Activated CD8-positive, alpha-beta memory T cell treated with anti-CD3 and anti-CD28 coated beads, Interleukin-2, amount 10 ng/mL, durations not matched to agents 7 days and 5 days (primary cell): ENCODE data around the gene TIMM44. TPM values are rescaled to one million over a fixed set of nuclear protein-coding genes. Genes with fewer than 3 reads are reported as not detected.
"Not testable (repeated sequence)": the region's sequence is repeated elsewhere in the genome, so short reads cannot be mapped to it uniquely, and the experiment has no call there.

ENCODE experiments used
- ATAC-seq: fragments of 150-1000 bp; cut with Tn5 transposase; one replicate; pipeline ENCODE4 v1.10.0; 2021; ENCODE audit warnings: moderate library complexity
- CTCF ChIA-PET: fragments of 350-600 bp; sonication (Branson Sonifier 250); formaldehyde crosslinking; loops from one replicate; lab custom pipeline; 2021; ENCODE audit warnings: antibody characterized with exemption; lab: Charles Lee
- DNase-seq: peaks from one replicate; pipeline ENCODE4 v3.0.0-alpha.2; 2020
- H3K27ac Mint-ChIP-seq: one replicate; pipeline ENCODE4 v1.8.0; 2021; ENCODE audit warnings: mild to moderate bottlenecking, mixed read lengths
- H3K27me3 Mint-ChIP-seq: one replicate; pipeline ENCODE4 v1.8.0; 2021; ENCODE audit warnings: mixed read lengths
- H3K36me3 Mint-ChIP-seq: one replicate; pipeline ENCODE4 v1.8.0; 2021; ENCODE audit warnings: mild to moderate bottlenecking, mixed read lengths
- H3K4me1 Mint-ChIP-seq: one replicate; pipeline ENCODE4 v1.8.0; 2021; ENCODE audit warnings: mixed read lengths
- H3K4me3 Mint-ChIP-seq: one replicate; pipeline ENCODE4 v1.8.0; 2021; ENCODE audit warnings: mild to moderate bottlenecking, moderate library complexity, mixed read lengths
- H3K9me3 Mint-ChIP-seq: one replicate; pipeline ENCODE4 v1.8.0; 2022; ENCODE audit warnings: low read depth, mixed read lengths
- total RNA-seq, 2 experiments: library from RNA; stranded (reverse); gene quantifications; one replicate each; pipeline ENCODE4 v1.2.3, GENCODE V29; 2021

Gene TIMM44
- total RNA-seq, 2 experiments from 2014 or later, result 63.7 to 76.4 TPM

- H3K27ac Mint-ChIP-seq, result no peak overlapping the region
- CTCF ChIA-PET, result interaction anchor here (1.3 to 2.7 kb wide), 5 partner anchors 16 to 220 kb away, joined by 3 to 11 read pairs (median 5); partner anchors contain the start of genes TIMM44 and TRAPPC5
- H3K27me3 Mint-ChIP-seq, result peaks cover 2% of the 10 kb centered on the region
- ATAC-seq (no peak), DNase-seq (no peak)
- H3K4me3 Mint-ChIP-seq, result no peak overlapping the region
- no peaks in the 10 kb centered on the region for H3K9me3 Mint-ChIP-seq
- peaks cover 26% of the 10 kb centered on the region for H3K4me1 Mint-ChIP-seq
- H3K36me3 Mint-ChIP-seq, result peaks cover 8% of the 10 kb centered on the region
These were observed 42.1 kb downstream of the TIMM44 start for GRCh38 chr19:7901337-7901736.

- CTCF ChIA-PET, result interaction anchor here (1.3 to 2.7 kb wide), 6 partner anchors 17 to 220 kb away, joined by 3 to 11 read pairs (median 5); partner anchors contain the start of genes SNAPC2, TIMM44 and TRAPPC5
These were observed 42.5 kb downstream of the TIMM44 start for GRCh38 chr19:7900931-7901330.

DNA sequence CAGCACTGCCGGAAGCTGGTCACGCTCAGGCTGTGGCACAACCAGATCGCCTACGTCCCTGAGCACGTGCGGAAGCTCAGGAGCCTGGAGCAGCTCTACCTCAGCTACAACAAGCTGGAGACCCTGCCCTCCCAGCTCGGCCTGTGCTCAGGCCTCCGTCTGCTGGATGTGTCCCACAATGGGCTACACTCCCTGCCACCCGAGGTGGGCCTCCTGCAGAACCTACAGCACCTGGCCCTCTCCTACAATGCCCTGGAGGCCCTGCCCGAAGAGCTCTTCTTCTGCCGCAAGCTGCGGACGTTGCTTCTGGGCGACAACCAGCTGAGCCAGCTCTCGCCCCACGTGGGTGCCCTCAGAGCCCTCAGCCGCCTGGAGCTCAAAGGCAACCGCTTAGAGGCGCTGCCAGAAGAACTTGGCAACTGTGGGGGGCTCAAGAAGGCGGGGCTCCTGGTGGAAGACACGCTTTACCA lies 43.0 kb downstream of the TIMM44 start:
- no peaks in the 10 kb centered on the region for H3K9me3 Mint-ChIP-seq
- no peak for DNase-seq
- peaks cover 22% of the 10 kb centered on the region for H3K4me1 Mint-ChIP-seq

More at GRCh38 chr19:7900931-7901330, 42.5 kb downstream of the TIMM44 start:
- H3K27ac Mint-ChIP-seq, result no peak overlapping the region
- H3K27me3 Mint-ChIP-seq, result peaks cover 2% of the 10 kb centered on the region
- peaks cover 8% of the 10 kb centered on the region for H3K36me3 Mint-ChIP-seq
- H3K4me1 Mint-ChIP-seq, result peaks cover 26% of the 10 kb centered on the region
- no peak overlapping the region for H3K4me3 Mint-ChIP-seq
- H3K9me3 Mint-ChIP-seq, result no peaks in the 10 kb centered on the region
- DNase-seq (no peak), ATAC-seq (no peak)

GRCh38 chr19:7899751-7900378 lies 43.6 kb downstream of the TIMM44 start:
- Mint-ChIP-seq H3K4me3 (no peak overlapping the region), H3K27ac (no peak overlapping the region), H3K4me1 (peaks cover 18% of the 10 kb centered on the region), H3K9me3 (no peaks in the 10 kb centered on the region), H3K36me3 (peaks cover 6% of the 10 kb centered on the region), H3K27me3 (peaks cover 2% of the 10 kb centered on the region)
- DNase-seq (no peak), ATAC-seq (no peak)
- CTCF ChIA-PET, result interaction anchor here (1.0 to 2.7 kb wide), 5 partner anchors 18 to 102 kb away, joined by 3 to 10 read pairs (median 3); partner anchors contain the start of genes SNAPC2 and TIMM44

More for the DNA sequence above, 43.0 kb downstream of the TIMM44 start:
- H3K36me3 Mint-ChIP-seq, result peaks cover 8% of the 10 kb centered on the region
- no peak for ATAC-seq
- H3K27me3 Mint-ChIP-seq, result peaks cover 2% of the 10 kb centered on the region
- H3K4me3 Mint-ChIP-seq, result no peak overlapping the region
- no peak overlapping the region for H3K27ac Mint-ChIP-seq
- CTCF ChIA-PET, result interaction anchor here (1.3 to 2.7 kb wide), 6 partner anchors 17 to 219 kb away, joined by 3 to 11 read pairs (median 5); partner anchors contain the start of genes SNAPC2, TIMM44 and TRAPPC5

GRCh38 chr19:7898967-7899366 lies 44.5 kb downstream of the TIMM44 start:
- CTCF ChIA-PET, result interaction anchor here (0.8 to 1.8 kb wide), 6 partner anchors 16 to 219 kb away, joined by 3 to 5 read pairs (median 4); partner anchors contain the start of genes SNAPC2 and TRAPPC5
- no peak for ATAC-seq
- no peaks in the 10 kb centered on the region for H3K9me3 Mint-ChIP-seq
- H3K4me1 Mint-ChIP-seq, result peaks cover 12% of the 10 kb centered on the region
- H3K27me3 Mint-ChIP-seq, result peaks cover 6% of the 10 kb centered on the region
- H3K27ac Mint-ChIP-seq, result no peak overlapping the region
- H3K4me3 Mint-ChIP-seq, result no peak overlapping the region
- no peak for DNase-seq
- H3K36me3 Mint-ChIP-seq, result peaks cover 2% of the 10 kb centered on the region

GRCh38 chr19:7897292-7897691 lies 46.2 kb downstream of the TIMM44 start:
- DNase-seq (no peak), ATAC-seq (no peak)
- H3K27me3 Mint-ChIP-seq, result peaks cover 6% of the 10 kb centered on the region
- no peaks in the 10 kb centered on the region for H3K9me3 Mint-ChIP-seq
- H3K36me3 Mint-ChIP-seq, result no peaks in the 10 kb centered on the region
- CTCF ChIA-PET, result interaction anchor here (1.2 to 1.8 kb wide), 3 partner anchors 16 to 43 kb away, joined by 3 to 6 read pairs (median 5); no protein-coding TSS in a partner anchor
- no peaks in the 10 kb centered on the region for H3K4me1 Mint-ChIP-seq
- H3K27ac Mint-ChIP-seq, result no peak overlapping the region
- no peak overlapping the region for H3K4me3 Mint-ChIP-seq

DNA sequence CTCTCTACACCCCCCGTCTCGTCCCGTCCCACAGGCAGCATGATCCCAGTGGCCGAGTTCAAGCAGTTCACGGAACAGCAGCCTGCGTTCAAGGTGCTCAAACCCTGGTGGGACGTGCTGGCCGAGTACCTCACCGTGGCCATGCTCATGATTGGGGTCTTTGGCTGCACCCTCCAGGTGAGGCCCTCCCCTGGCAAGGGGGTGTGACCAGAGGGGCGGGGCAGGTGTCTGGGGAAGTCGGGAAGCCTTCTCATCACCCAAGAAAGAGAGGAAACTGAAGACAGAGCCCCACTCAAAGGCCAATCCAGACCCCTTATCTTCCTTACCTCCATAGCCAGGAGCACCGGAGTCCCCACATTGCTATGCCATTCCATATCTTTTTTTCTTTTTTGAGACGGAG lies 47.9 kb downstream of the TIMM44 start:
- Mint-ChIP-seq H3K36me3 (no peaks in the 10 kb centered on the region), H3K4me3 (no peak overlapping the region), H3K4me1 (no peaks in the 10 kb centered on the region), H3K27me3 (peaks cover 12% of the 10 kb centered on the region), H3K27ac (no peak overlapping the region), H3K9me3 (no peaks in the 10 kb centered on the region)
- CTCF ChIA-PET, result no interaction called here
- DNase-seq (no peak), ATAC-seq (no peak)

DNA sequence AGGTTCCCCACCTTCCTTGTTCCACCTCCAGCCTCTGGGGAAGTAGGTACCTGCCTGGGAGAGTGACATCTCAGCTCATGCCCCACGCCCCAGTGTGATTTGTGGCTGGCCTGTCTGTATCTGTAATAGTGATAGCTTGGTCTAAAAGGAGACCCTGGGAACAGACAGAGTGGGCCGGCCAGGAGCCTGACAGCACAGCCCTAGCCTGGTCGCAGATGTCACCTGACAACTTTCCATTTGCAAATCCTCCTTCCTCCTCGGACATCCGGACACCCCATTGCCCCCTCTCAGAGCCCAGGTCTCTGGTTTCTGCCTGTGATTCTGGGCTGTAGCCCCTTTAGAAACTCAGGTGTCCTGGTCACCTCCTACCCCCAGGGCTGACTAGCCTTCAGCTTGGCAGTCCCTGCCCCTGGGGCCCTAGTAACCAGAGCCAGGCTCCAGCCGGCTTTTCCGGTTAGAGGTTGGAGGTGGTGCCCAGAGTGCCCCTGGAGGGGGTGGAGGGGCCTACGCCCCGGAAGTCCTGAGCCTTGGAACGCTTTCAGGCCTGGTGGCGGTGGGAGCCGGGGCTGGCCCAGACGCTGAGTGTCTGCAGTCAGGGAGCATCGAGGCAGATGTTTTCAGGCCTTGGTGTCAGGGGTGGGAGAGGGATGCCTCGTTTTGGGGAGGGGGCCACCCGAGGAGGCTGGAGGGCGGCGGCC lies 48.7 kb downstream of the TIMM44 start:
- DNase-seq (no peak), ATAC-seq (no peak)
- Mint-ChIP-seq H3K4me1 (no peaks in the 10 kb centered on the region), H3K36me3 (no peaks in the 10 kb centered on the region), H3K9me3 (no peaks in the 10 kb centered on the region), H3K27ac (no peak overlapping the region), H3K4me3 (no peak overlapping the region), H3K27me3 (peaks cover 18% of the 10 kb centered on the region)
- CTCF ChIA-PET, result no interaction called here

- not testable (repeated sequence) for H3K36me3 Mint-ChIP-seq, H3K4me3 Mint-ChIP-seq, H3K9me3 Mint-ChIP-seq, ATAC-seq, H3K4me1 Mint-ChIP-seq, DNase-seq, H3K27ac Mint-ChIP-seq
- CTCF ChIA-PET, result interaction anchor here (1.4 kb wide), 1 partner anchor 28 kb away, joined by 3 read pairs; no protein-coding TSS in a partner anchor
- peaks cover 24% of the 10 kb centered on the region for H3K27me3 Mint-ChIP-seq
These were observed 49.9 kb downstream of the TIMM44 start for GRCh38 chr19:7893362-7894101.

DNA sequence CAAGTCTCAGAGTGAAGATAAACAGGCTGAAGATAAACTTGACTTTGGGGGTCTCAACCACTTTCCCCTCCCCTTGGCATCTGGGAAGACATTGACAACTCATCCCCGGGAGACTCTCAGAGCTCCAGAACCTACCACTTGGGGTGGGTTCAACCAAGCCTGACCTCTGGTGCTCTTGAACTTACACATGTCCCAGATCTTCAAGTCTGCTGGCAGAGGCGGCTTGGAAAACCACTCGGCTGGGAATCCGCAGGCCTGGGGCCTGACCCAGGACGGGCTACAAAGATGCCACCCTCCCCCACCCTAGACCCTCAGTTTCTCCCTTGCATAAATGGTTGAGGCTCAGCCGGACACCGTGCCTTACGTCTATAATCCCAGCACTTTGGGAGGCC lies 54.6 kb downstream of the TIMM44 start:
- peaks cover 28% of the 10 kb centered on the region for H3K27me3 Mint-ChIP-seq
- H3K27ac Mint-ChIP-seq, result no peak overlapping the region
- no peaks in the 10 kb centered on the region for H3K36me3 Mint-ChIP-seq
- CTCF ChIA-PET, result no interaction called here
- no peaks in the 10 kb centered on the region for H3K9me3 Mint-ChIP-seq
- H3K4me3 Mint-ChIP-seq, result no peak overlapping the region
- DNase-seq (no peak), ATAC-seq (no peak)
- H3K4me1 Mint-ChIP-seq, result no peaks in the 10 kb centered on the region

- Mint-ChIP-seq H3K4me3 (no peak within 1 kb of the TSS), H3K27ac (no peak within 1 kb of the TSS), H3K27me3 (peaks cover 28% of the 10 kb centered on the region), H3K9me3 (no peaks in the 10 kb centered on the region), H3K36me3 (no peaks in the 10 kb centered on the region), H3K4me1 (no peaks in the 10 kb centered on the region)
- DNase-seq, result no peak
- CTCF ChIA-PET, result no interaction called here
- peak; percentile 67 for ATAC-seq
These were observed 55.2 kb downstream of the TIMM44 start, which contains the start of gene LRRC8E for GRCh38 chr19:7888145-7888825. Gene LRRC8E (plus strand): TSS chr19:7888510. CDS start chr19:7895604, 7,094 bp downstream.

DNA sequence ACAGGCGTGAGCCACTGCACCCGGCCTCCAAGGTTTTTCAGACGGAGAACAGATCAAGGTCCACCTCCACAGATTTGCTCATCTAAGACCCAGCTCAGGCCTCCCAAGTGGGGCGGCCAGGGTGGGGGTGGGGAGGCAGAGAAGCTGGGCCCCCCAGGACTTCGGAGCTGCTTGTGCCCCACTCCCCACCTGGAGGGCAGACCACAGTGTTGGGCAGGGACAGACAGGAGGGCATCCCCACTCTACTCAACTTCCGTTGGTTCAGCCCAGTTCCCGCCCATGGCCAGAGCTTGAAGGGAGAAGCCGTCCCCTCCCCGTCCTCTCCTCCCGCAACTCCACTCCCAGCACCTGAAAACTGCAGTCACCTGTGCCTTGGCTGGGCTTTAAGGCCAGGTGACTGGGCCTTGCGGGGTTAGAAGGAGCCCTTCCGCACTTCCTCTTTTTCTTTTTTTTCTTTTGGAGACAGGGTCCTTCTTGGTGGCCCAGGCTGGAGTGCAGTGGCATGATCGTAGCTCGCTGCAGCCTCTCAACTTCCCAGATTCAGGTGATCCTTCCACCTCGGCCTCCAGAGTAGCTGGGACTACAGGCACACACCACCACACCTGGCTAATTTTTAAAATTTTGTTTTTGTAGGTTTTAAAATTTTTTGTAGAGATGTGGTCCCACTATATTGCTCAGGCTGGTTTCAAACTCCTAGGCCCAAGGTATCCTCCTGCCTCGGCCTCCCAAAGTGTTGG lies 55.9 kb downstream of the TIMM44 start:
- Mint-ChIP-seq H3K27ac (no peak overlapping the region), H3K36me3 (no peaks in the 10 kb centered on the region), H3K27me3 (peaks cover 28% of the 10 kb centered on the region), H3K9me3 (no peaks in the 10 kb centered on the region), H3K4me3 (no peak overlapping the region), H3K4me1 (no peaks in the 10 kb centered on the region)
- ATAC-seq (no peak), DNase-seq (no peak)
- CTCF ChIA-PET, result no interaction called here
